Esophagus muscularis mucosa (tissue), 4 donors: Measurements from ENCODE around the gene C16orf86. TPM values are rescaled to one million over a fixed set of nuclear protein-coding genes. Genes with fewer than 3 reads are reported as not detected.

ENCODE experiments used
- DNase-seq: peaks from one replicate; pipeline ENCODE4 v3.0.0-alpha.2; 2017; ENCODE audit errors: extremely low spot score
- H3K27ac ChIP-seq, 4 donors: fragments of 200-600 bp; sonication (generic); replicated peaks in 1 of 4; 1 replicate in 3 of 4; 2 replicates in 1 of 4; pipeline ENCODE4 v1.5.1; 2016 to 2019; ENCODE audit warnings: mild to moderate bottlenecking in 1 of 4
- H3K27me3 ChIP-seq, 4 donors: fragments of 200-600 bp; sonication (generic); one replicate each; pipeline versions ENCODE4 v1.5.1 to v1.6.0; 2016 to 2019
- H3K36me3 ChIP-seq, 4 donors: fragments of 200-600 bp; sonication (generic); one replicate each; pipeline ENCODE4 v1.5.1; 2016 to 2019
- H3K4me1 ChIP-seq, 4 donors: fragments of 200-600 bp; sonication (generic); one replicate each; pipeline ENCODE4 v1.5.1; 2016 to 2019
- H3K4me3 ChIP-seq, 4 donors: fragments of 200-600 bp; sonication (generic); 1 replicate in 2 of 4; 2 replicates in 2 of 4; pipeline ENCODE4 v1.5.1; 2016 to 2019; ENCODE audit warnings: mild to moderate bottlenecking in 4 of 4, moderate library complexity in 1 of 4
- H3K9me3 ChIP-seq, 4 donors: fragments of 200-600 bp; sonication (generic); 1 replicate in 3 of 4; 2 replicates in 1 of 4; pipeline ENCODE4 v1.5.1; 2016 to 2019
- CTCF ChIP-seq, 3 experiments: fragments of 200-600 bp in 2 of 3; fragments of 450-650 bp in 1 of 3; sonication (generic) in 2 of 3; IDR thresholded peaks; one replicate each; pipeline ENCODE4 v1.5.1; 2017 to 2019; ENCODE audit warnings: antibody characterized with exemption in 3 of 3, mild to moderate bottlenecking in 2 of 3, moderate library complexity in 1 of 3
- EP300 ChIP-seq: sonication (generic); formaldehyde crosslinking; IDR thresholded peaks from one replicate; pipeline ENCODE4 v1.6.1; 2017; ENCODE audit warnings: antibody characterized with exemption
- POLR2A ChIP-seq: fragments of 450-650 bp; IDR thresholded peaks from one replicate; pipeline ENCODE4 v1.6.1; 2017; ENCODE audit warnings: antibody characterized with exemption, moderate library complexity, mild to moderate bottlenecking, low read depth
- POLR2AphosphoS5 ChIP-seq, 2 donors: sonication (generic); formaldehyde crosslinking; IDR thresholded peaks; one replicate each; pipeline ENCODE4 v1.6.1; 2017; ENCODE audit warnings: antibody characterized with exemption in 2 of 2
- WGBS: methylation state at CpG from one replicate; pipeline ENCODE4 v1.1.5; 2018; 5-methylcytosine and 5-hydroxymethylcytosine counted together
- intact Hi-C: fragments of 100-400 bp; cut with DNase I; formaldehyde crosslinking; loops from one replicate; pipeline ENCODE4 v1.15.1; 2023
- total RNA-seq, 4 donors: library from RNA; depleted of rRNA; stranded (reverse); fragments of >200 nt; gene quantifications; one replicate each; pipeline versions ENCODE4 v1.1.0 to v1.2.1, GENCODE V29; 2016

Gene C16orf86
- total RNA-seq, 4 donors from 2014 or later = 5.1 to 15.6 (median 9.1) TPM

- 1% methylated on average over 14 of the region's 46 CpGs for WGBS
- DNase-seq = no peak
- intact Hi-C loops = no loop called here
- peaks cover 0 to 29% (median 14%) of the 10 kb centered on the region in 4 donors for H3K36me3 ChIP-seq
- H3K9me3 ChIP-seq = no peaks in the 10 kb centered on the region
- TF ChIP-seq EP300 (no peak), POLR2AphosphoS5 (IDR thresholded peaks at IDR 0.05) (no peak), POLR2A (no peak), CTCF (IDR thresholded peaks at IDR 0.05) (no peak)
- no peaks in the 10 kb centered on the region for H3K27me3 ChIP-seq
- H3K27ac ChIP-seq = peak overlapping the region; percentile 88 to 95 (median 93)
- peaks cover 30 to 51% (median 43%) of the 10 kb centered on the region in 4 donors for H3K4me1 ChIP-seq
- H3K4me3 ChIP-seq = peak overlapping the region; percentile 67 to 91 (median 81)
Observed at GRCh38 chr16:67666032-67666551, 522 bp upstream of the C16orf86 start.

- Histone ChIP-seq H3K9me3 (no peaks in the 10 kb centered on the region), H3K4me3 (peak overlapping the region; percentile 67 to 91 (median 81)), H3K36me3 (peaks cover 0 to 25% (median 13%) of the 10 kb centered on the region in 4 donors), H3K4me1 (peaks cover 29 to 40% (median 36%) of the 10 kb centered on the region in 4 donors), H3K27me3 (no peaks in the 10 kb centered on the region), H3K27ac (peak overlapping the region; percentile 88 to 95 (median 93))
- 19% methylated on average over 10 of the region's 10 CpGs for WGBS
- TF ChIP-seq POLR2A (no peak), CTCF (IDR thresholded peaks at IDR 0.05) (no peak)
- intact Hi-C loops = no loop called here
- DNase-seq = no peak
Observed at GRCh38 chr16:67667453-67667816, 821 bp downstream of the C16orf86 start.

- Histone ChIP-seq H3K4me3 (peak overlapping the region; percentile 67 to 91 (median 81)), H3K9me3 (no peaks in the 10 kb centered on the region)
- TF ChIP-seq POLR2A (peak; percentile 7), CTCF (IDR thresholded peaks at IDR 0.05) (peak; percentile 77 to 97 (median 91)), EP300 (no peak), POLR2AphosphoS5 (IDR thresholded peaks at IDR 0.05) (peak; percentile 71 to 81)
Observed at GRCh38 chr16:67667817-67668494, 1.3 kb downstream of the C16orf86 start.

GRCh38 chr16:67668495-67669157 is 2.0 kb downstream of the C16orf86 start:
- Histone ChIP-seq H3K27me3 (no peaks in the 10 kb centered on the region), H3K4me3 (no peak overlapping the region), H3K9me3 (no peaks in the 10 kb centered on the region), H3K4me1 (peaks cover 41 to 52% (median 46%) of the 10 kb centered on the region in 4 donors), H3K36me3 (peaks cover 0 to 14% (median 4%) of the 10 kb centered on the region in 4 donors), H3K27ac (peak overlapping the region; percentile 88 to 95 (median 93))
- TF ChIP-seq CTCF (IDR thresholded peaks at IDR 0.05) = no peak
- no peak for TF ChIP-seq EP300
- no peak for TF ChIP-seq POLR2A
- TF ChIP-seq POLR2AphosphoS5 (IDR thresholded peaks at IDR 0.05) = no peak
- 93% methylated on average over 3 of the region's 6 CpGs for WGBS
- DNase-seq = no peak
- intact Hi-C loops = loop anchor here (2.0 kb wide), 1 partner anchor 148 kb away; no protein-coding TSS in a partner anchor

More at GRCh38 chr16:67667817-67668494, 1.3 kb downstream of the C16orf86 start:
- Histone ChIP-seq H3K4me1 (peaks cover 34 to 45% (median 39%) of the 10 kb centered on the region in 4 donors), H3K27ac (peak overlapping the region; percentile 88 to 95 (median 93)), H3K27me3 (no peaks in the 10 kb centered on the region), H3K36me3 (peaks cover 0 to 20% (median 10%) of the 10 kb centered on the region in 4 donors)
- DNase-seq = peak; percentile 94
- intact Hi-C loops = loop anchor here (2.0 kb wide), 1 partner anchor 147 kb away; no protein-coding TSS in a partner anchor
- WGBS = 23% methylated on average over 8 of the region's 18 CpGs
